ENCODE results near the gene SPCS2. TPM values are rescaled to one million over a fixed set of nuclear protein-coding genes. Genes with fewer than 3 reads are reported as not detected.

The SPCS2 gene
- total and polyA plus RNA-seq, 2 donors = 49.9 to 99.7 TPM

DNA sequence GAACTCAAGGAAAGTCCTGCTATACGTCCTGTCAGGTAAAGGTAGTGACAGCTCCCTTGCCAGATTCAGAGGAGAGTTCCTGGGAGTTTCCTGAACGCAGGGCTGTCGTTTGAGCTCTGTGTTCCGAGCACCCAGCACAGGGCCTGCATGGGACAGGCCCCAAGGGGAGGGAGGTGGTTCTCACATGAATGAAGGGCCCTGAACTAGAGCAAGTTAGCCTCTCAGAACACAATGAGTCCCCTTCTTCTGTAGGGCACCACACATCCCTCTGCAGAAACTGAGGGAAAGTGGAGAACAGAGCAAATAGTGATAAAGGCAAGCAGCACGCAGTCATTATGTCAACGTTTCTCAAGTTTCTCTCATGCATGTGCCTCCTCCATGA, 75.0 kb downstream of the SPCS2 start:
- no peak for DNase-seq (ENCODE audit: extremely low spot score)
- no peaks in the 10 kb centered on the region for H3K36me3 ChIP-seq (ENCODE audit: insufficient read depth)
- WGBS = 77% methylated on average over 6 of the region's 6 CpGs
- H3K27ac ChIP-seq (ENCODE audit: low read depth) = no peak overlapping the region
- H3K4me3 ChIP-seq (ENCODE audit: low read depth, low read length) = no peak overlapping the region
- no peaks in the 10 kb centered on the region for H3K4me1 ChIP-seq (ENCODE audit: insufficient read depth)

DNA sequence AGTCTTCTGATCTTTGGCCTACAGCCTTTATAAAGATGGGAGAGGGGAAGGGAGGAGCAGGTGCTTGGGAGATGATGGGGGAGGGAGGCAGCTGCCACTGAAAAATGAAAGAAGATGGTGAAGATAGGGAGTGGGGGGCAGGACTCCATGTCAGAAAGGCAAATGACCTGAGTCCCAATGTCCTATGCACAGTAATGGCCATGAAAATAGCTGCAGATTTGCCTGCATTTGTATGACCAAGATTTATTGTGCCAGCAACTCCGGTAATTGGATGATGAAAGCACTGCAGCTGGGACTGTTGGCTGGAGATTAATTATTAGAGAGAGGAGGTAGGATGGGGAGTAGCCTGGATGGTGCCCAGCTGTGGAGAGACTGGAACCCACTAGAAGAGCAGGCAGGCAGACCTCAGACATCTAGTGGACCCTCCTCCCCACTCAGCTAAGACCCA, 75.7 kb downstream of the SPCS2 start:
- no peaks in the 10 kb centered on the region for H3K4me1 ChIP-seq (ENCODE audit: insufficient read depth)
- H3K36me3 ChIP-seq (ENCODE audit: insufficient read depth) = no peaks in the 10 kb centered on the region
- no peak overlapping the region for H3K4me3 ChIP-seq (ENCODE audit: low read depth, low read length)
- 64% methylated on average over 1 of the region's 1 CpG for WGBS
- H3K27ac ChIP-seq (ENCODE audit: low read depth) = no peak overlapping the region
- no peak for DNase-seq (ENCODE audit: extremely low spot score)

DNA sequence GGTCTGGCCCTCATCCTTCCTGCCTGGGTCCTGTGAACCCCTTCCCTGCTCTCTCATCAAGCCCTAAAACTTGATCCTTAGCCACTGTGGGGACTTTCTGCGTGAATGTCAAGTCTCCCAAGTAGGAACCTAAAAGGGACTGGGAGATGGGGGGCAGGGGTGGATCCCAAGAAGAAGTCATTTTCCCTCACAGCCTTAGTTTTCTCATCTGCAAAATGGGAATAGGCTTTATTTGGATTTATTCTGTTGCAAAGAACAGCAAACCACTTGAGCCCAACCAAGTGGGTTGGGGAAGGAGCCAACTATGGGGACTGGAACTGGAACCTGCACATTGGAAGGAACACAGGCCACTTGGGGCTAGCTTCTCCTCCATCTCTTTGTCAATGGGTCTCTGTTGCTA, 76.5 kb downstream of the SPCS2 start:
- Histone ChIP-seq H3K27ac (ENCODE audit: low read depth) (no peak overlapping the region), H3K36me3 (ENCODE audit: insufficient read depth) (no peaks in the 10 kb centered on the region), H3K4me1 (ENCODE audit: insufficient read depth) (no peaks in the 10 kb centered on the region), H3K4me3 (ENCODE audit: low read depth, low read length) (no peak overlapping the region)
- no peak for DNase-seq (ENCODE audit: extremely low spot score)
- WGBS = 100% methylated on average over 1 of the region's 1 CpG

DNA sequence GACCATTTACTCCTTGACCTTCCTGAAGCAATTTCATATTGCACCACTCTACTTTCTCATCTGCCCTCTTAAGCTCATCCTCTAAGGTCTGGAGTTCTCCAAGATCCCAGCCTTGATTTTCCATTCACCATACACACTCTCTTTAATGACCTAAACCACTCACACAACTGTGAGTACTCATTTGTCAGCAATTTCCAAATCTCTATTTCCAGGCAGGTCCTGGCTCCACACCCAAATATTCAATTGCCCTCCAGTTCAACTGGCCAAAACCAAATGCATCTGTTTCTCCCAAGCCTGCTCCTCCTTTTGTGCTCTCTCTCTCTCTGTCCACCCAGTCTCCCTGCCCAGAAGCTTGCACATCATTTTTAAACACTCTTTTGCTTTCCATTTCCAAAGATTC, 79.3 kb downstream of the SPCS2 start:
- H3K4me3 ChIP-seq (ENCODE audit: low read depth, low read length) = no peak overlapping the region
- H3K27ac ChIP-seq (ENCODE audit: low read depth) = no peak overlapping the region
- H3K4me1 ChIP-seq (ENCODE audit: insufficient read depth) = no peaks in the 10 kb centered on the region
- no peak for DNase-seq (ENCODE audit: extremely low spot score)
- H3K36me3 ChIP-seq (ENCODE audit: insufficient read depth) = no peaks in the 10 kb centered on the region

Small RNAs within 50 kb of the gene (small RNA-seq; reads per million reads assigned to genes)
- not detected for gene RNU6-216P

Other genes with a start within 250 kb of the SPCS2 start
- gene CHRDL2, start 217.8 kb upstream of the SPCS2 start, total RNA-seq = 0.69 TPM
- 72.8 TPM for gene CHRDL2, start 217.8 kb upstream of the SPCS2 start, polyA plus RNA-seq
- gene RNF169, start 200.4 kb upstream of the SPCS2 start, total RNA-seq = 35.8 TPM
- gene RNF169, start 200.4 kb upstream of the SPCS2 start, polyA plus RNA-seq = 6.4 TPM
- gene XRRA1, start 175 bp upstream of the SPCS2 start, total RNA-seq = 35.6 TPM
- 11.6 TPM for gene XRRA1, start 175 bp upstream of the SPCS2 start, polyA plus RNA-seq
- 10.4 TPM for gene NEU3, start 39.7 kb downstream of the SPCS2 start, total RNA-seq
- 5.2 TPM for gene NEU3, start 39.7 kb downstream of the SPCS2 start, polyA plus RNA-seq
- gene OR2AT4, start 147.6 kb downstream of the SPCS2 start, total RNA-seq = 0.05 TPM
- gene OR2AT4, start 147.6 kb downstream of the SPCS2 start, polyA plus RNA-seq = not detected
- gene SLCO2B1, start 201.8 kb downstream of the SPCS2 start, total RNA-seq = 11.7 TPM
- gene SLCO2B1, start 201.8 kb downstream of the SPCS2 start, polyA plus RNA-seq = 25.1 TPM

Data from urinary bladder (tissue), 4 donors.